Measurements from ENCODE around the gene MARK3.
A peak's percentile ranks its signal among the peaks of the same experiment; 100 is the strongest.

The MARK3 gene

GRCh38 chr14:103367995-103368394 is 17.2 kb upstream of the MARK3 start:
- no peak for DNase-seq (ENCODE audit: low spot score)

- DNase-seq (ENCODE audit: low spot score) = no peak
Observed at GRCh38 chr14:103370087-103370486, 15.1 kb upstream of the MARK3 start.

GRCh38 chr14:103372017-103372416 is 13.2 kb upstream of the MARK3 start:
- DNase-seq (ENCODE audit: low spot score) = no peak

- peak; percentile 92 for DNase-seq (ENCODE audit: low spot score)
Observed at GRCh38 chr14:103372552-103373304, 12.5 kb upstream of the MARK3 start.

- DNase-seq (ENCODE audit: low spot score) = no peak
Observed at GRCh38 chr14:103374121-103374520, 11.1 kb upstream of the MARK3 start.

GRCh38 chr14:103377522-103378037 is 7.6 kb upstream of the MARK3 start:
- no peak for DNase-seq (ENCODE audit: low spot score)

- no peak for DNase-seq (ENCODE audit: low spot score)
Observed at GRCh38 chr14:103378038-103378854, 7.0 kb upstream of the MARK3 start.

GRCh38 chr14:103380719-103381377 is 4.4 kb upstream of the MARK3 start:
- DNase-seq (ENCODE audit: low spot score) = no peak

GRCh38 chr14:103382376-103382775 is 2.8 kb upstream of the MARK3 start:
- peak; percentile 82 for DNase-seq (ENCODE audit: low spot score)

GRCh38 chr14:103384450-103385151 is 614 bp upstream of the MARK3 start:
- no peak for DNase-seq (ENCODE audit: low spot score)

GRCh38 chr14:103385929-103386712 is 906 bp downstream of the MARK3 start:
- DNase-seq (ENCODE audit: low spot score) = peak; percentile 21

GRCh38 chr14:103386713-103387329 is 1.6 kb downstream of the MARK3 start:
- peak; percentile 24 for DNase-seq (ENCODE audit: low spot score)

GRCh38 chr14:103388664-103389063 is 3.4 kb downstream of the MARK3 start:
- DNase-seq (ENCODE audit: low spot score) = no peak

GRCh38 chr14:103390605-103391004 is 5.4 kb downstream of the MARK3 start:
- no peak for DNase-seq (ENCODE audit: low spot score)

- DNase-seq (ENCODE audit: low spot score) = peak; percentile 61
Observed at GRCh38 chr14:103391048-103391447, 5.8 kb downstream of the MARK3 start.

GRCh38 chr14:103392106-103392505 is 6.9 kb downstream of the MARK3 start:
- no peak for DNase-seq (ENCODE audit: low spot score)

- no peak for DNase-seq (ENCODE audit: low spot score)
Observed at GRCh38 chr14:103392572-103392971, 7.4 kb downstream of the MARK3 start.

- DNase-seq (ENCODE audit: low spot score) = no peak
Observed at GRCh38 chr14:103393070-103393469, 7.9 kb downstream of the MARK3 start.

- peak; percentile 67 for DNase-seq (ENCODE audit: low spot score)
Observed at GRCh38 chr14:103393676-103394626, 8.7 kb downstream of the MARK3 start.

All from GM03348 (cell line).